Measurements from ENCODE around the gene CHRNB2. TPM values are rescaled to one million over a fixed set of nuclear protein-coding genes. Genes with fewer than 3 reads are reported as not detected.
"Not testable (repeated sequence)": the region's sequence is repeated elsewhere in the genome, so short reads cannot be mapped to it uniquely, and the experiment has no call there.

Gene CHRNB2
- total RNA-seq = not detected

DNA sequence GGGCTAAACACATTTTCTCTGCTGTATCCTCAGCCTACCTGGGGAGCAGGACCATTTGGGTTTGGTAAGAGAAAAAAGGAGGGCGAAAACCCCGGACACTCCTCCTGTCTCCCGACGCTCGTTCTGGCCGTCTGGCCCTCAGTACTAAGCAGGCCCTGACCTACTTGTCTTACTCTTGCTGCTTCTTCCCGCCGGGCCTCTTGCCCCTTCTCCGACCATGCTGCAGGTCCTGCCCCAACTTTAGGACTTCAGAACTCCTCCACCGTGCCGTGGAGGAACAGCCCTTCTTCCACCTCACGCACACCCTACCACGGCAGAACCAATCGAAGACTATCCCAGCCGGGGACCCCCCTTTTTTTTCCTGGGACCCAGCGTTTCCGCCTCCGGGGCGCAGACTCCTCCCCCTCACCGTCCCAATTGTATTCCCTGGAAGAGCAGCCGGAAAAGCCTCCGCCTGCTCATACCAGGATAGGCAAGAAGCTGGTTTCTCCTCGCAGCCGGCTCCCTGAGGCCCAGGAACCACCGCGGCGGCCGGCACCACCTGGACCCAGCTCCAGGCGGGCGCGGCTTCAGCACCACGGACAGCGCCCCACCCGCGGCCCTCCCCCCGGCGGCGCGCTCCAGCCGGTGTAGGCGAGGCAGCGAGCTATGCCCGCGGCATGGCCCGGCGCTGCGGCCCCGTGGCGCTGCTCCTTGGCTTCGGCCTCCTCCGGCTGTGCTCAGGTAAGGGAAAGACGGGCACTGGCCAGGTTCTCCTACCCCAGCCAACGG, at the start of gene CHRNB2:
Gene CHRNB2, plus strand, starts transcription at position 393 of the 771 bp plus-strand sequence. Its CDS starts 267 bp downstream, at position 660.
- CTCF ChIA-PET = interaction anchor here (1.0 to 2.4 kb wide), 5 partner anchors 8 to 311 kb away, joined by 3 to 27 read pairs (median 3); no protein-coding TSS in a partner anchor
- Mint-ChIP-seq H3K9me3 (no peaks in the 10 kb centered on the region), H3K36me3 (no peaks in the 10 kb centered on the region), H3K4me1 (ENCODE audit: low read depth) (peaks cover 9% of the 10 kb centered on the region), H3K27me3 (peaks cover 20% of the 10 kb centered on the region), H3K4me3 (peak within 1 kb of the TSS; percentile 36), H3K27ac (no peak within 1 kb of the TSS)
- DNase-seq = peak; percentile 77
- POLR2A ChIA-PET = interaction anchor here (0.6 kb wide), 1 partner anchor 76 kb away, joined by 3 read pairs; no protein-coding TSS in a partner anchor
- intact Hi-C loops (cut with micrococcal nuclease) = no loop called here

GRCh38 chr1:154519591-154519991, 48.0 kb upstream of the CHRNB2 start:
- POLR2A ChIA-PET = no interaction called here
- Mint-ChIP-seq H3K4me3 (no peak overlapping the region), H3K9me3 (no peaks in the 10 kb centered on the region), H3K4me1 (ENCODE audit: low read depth) (peaks cover 5% of the 10 kb centered on the region), H3K36me3 (no peaks in the 10 kb centered on the region), H3K27me3 (peaks cover 9% of the 10 kb centered on the region), H3K27ac (no peak overlapping the region)
- DNase-seq = no peak
- intact Hi-C loops (cut with micrococcal nuclease) = no loop called here
- CTCF ChIA-PET = interaction anchor here (1.8 kb wide), 1 partner anchor 38 kb away, joined by 4 read pairs; no protein-coding TSS in a partner anchor

GRCh38 chr1:154520333-154520732, 47.2 kb upstream of the CHRNB2 start:
- peaks cover 12% of the 10 kb centered on the region for H3K27me3 Mint-ChIP-seq
- intact Hi-C loops (cut with micrococcal nuclease) = no loop called here
- no peaks in the 10 kb centered on the region for H3K9me3 Mint-ChIP-seq
- H3K36me3 Mint-ChIP-seq = no peaks in the 10 kb centered on the region
- H3K4me3 Mint-ChIP-seq = no peak overlapping the region
- DNase-seq = no peak
- ChIA-PET POLR2A (no interaction called here), CTCF (interaction anchor here (1.8 kb wide), 1 partner anchor 39 kb away, joined by 4 read pairs; no protein-coding TSS in a partner anchor)
- peaks cover 5% of the 10 kb centered on the region for H3K4me1 Mint-ChIP-seq (ENCODE audit: low read depth)
- no peak overlapping the region for H3K27ac Mint-ChIP-seq

DNA sequence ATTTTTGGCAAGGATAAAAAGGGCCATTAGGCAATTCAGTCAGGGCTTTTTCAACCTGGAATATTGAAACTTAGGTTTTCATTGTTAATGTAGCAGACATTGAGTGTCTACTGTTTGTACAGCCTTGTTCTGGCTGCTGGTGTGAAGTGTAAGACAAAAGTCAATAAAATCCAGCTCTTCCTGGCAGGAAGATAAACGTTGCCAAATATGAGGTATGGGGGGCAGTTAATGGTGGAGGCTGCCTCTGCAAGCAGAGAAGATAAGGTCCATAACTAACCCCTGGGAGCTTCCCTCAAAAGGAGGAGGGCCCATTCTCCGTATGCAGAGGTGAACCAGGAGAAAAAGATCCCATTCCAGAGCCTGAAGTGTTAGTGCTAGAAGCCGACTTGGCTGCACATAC, 45.9 kb upstream of the CHRNB2 start:
- POLR2A ChIA-PET = no interaction called here
- no peaks in the 10 kb centered on the region for H3K36me3 Mint-ChIP-seq
- H3K4me1 Mint-ChIP-seq (ENCODE audit: low read depth) = peaks cover 5% of the 10 kb centered on the region
- peaks cover 8% of the 10 kb centered on the region for H3K27me3 Mint-ChIP-seq
- no peak for DNase-seq
- H3K27ac Mint-ChIP-seq = no peak overlapping the region
- H3K4me3 Mint-ChIP-seq = no peak overlapping the region
- CTCF ChIA-PET = interaction anchor here (1.7 kb wide), 1 partner anchor 176 kb away, joined by 4 read pairs; no protein-coding TSS in a partner anchor
- no peaks in the 10 kb centered on the region for H3K9me3 Mint-ChIP-seq
- intact Hi-C loops (cut with micrococcal nuclease) = no loop called here

DNA sequence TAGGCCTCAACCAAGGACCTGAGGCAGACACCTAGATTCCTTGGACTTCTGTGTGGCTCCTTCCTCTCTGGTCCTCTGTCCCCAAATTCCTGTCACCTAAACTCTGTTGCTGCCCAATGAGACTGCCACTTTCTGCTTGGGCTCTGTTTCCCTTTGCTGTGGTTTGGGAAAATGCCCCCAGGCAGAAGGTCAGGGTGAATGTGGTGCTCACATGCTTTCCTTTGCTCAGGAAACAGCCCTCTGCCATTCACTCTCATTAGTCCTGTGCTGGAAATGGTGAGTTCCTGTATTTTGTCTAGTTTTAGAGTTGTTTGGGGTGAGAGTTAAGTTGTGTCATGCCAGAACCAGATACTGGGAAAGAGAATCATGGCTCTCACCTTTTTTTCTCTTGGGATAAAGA, 42.7 kb upstream of the CHRNB2 start:
- intact Hi-C loops (cut with micrococcal nuclease) = no loop called here
- Mint-ChIP-seq H3K9me3 (no peaks in the 10 kb centered on the region), H3K4me1 (ENCODE audit: low read depth) (peaks cover 2% of the 10 kb centered on the region), H3K27me3 (peaks cover 4% of the 10 kb centered on the region), H3K36me3 (no peaks in the 10 kb centered on the region), H3K4me3 (no peak overlapping the region), H3K27ac (no peak overlapping the region)
- ChIA-PET POLR2A (no interaction called here), CTCF (interaction anchor here (0.9 to 1.0 kb wide), 2 partner anchors 44 to 45 kb away, joined by 3 read pairs; no protein-coding TSS in a partner anchor)
- DNase-seq = no peak

- no peaks in the 10 kb centered on the region for H3K9me3 Mint-ChIP-seq
- intact Hi-C loops (cut with micrococcal nuclease) = no loop called here
These were observed 40.4 kb upstream of the CHRNB2 start for GRCh38 chr1:154527192-154527591.

GRCh38 chr1:154529308-154529707, 38.3 kb upstream of the CHRNB2 start:
- CTCF ChIA-PET = interaction anchor here (1.6 kb wide), 1 partner anchor 17 kb away, joined by 3 read pairs; no protein-coding TSS in a partner anchor
- Mint-ChIP-seq H3K4me1 (ENCODE audit: low read depth) (no peaks in the 10 kb centered on the region), H3K4me3 (no peak overlapping the region), H3K9me3 (no peaks in the 10 kb centered on the region), H3K27ac (no peak overlapping the region), H3K36me3 (no peaks in the 10 kb centered on the region), H3K27me3 (peaks cover 5% of the 10 kb centered on the region)
- intact Hi-C loops (cut with micrococcal nuclease) = no loop called here
- DNase-seq = no peak
- POLR2A ChIA-PET = no interaction called here

More at GRCh38 chr1:154527192-154527591, 40.4 kb upstream of the CHRNB2 start:
- no peak overlapping the region for H3K27ac Mint-ChIP-seq
- ChIA-PET CTCF (no interaction called here), POLR2A (no interaction called here)
- H3K4me3 Mint-ChIP-seq = no peak overlapping the region
- peaks cover 4% of the 10 kb centered on the region for H3K27me3 Mint-ChIP-seq
- H3K4me1 Mint-ChIP-seq (ENCODE audit: low read depth) = no peaks in the 10 kb centered on the region
- no peak for DNase-seq
- no peaks in the 10 kb centered on the region for H3K36me3 Mint-ChIP-seq

GRCh38 chr1:154531950-154532349, 35.6 kb upstream of the CHRNB2 start:
- CTCF ChIA-PET = interaction anchor here (1.2 kb wide), 1 partner anchor 52 kb away, joined by 4 read pairs; no protein-coding TSS in a partner anchor
- POLR2A ChIA-PET; H3K27me3 Mint-ChIP-seq; DNase-seq; H3K27ac Mint-ChIP-seq; H3K36me3 Mint-ChIP-seq; H3K4me1 Mint-ChIP-seq (ENCODE audit: low read depth); intact Hi-C loops (cut with micrococcal nuclease); H3K4me3 Mint-ChIP-seq; H3K9me3 Mint-ChIP-seq: not testable (repeated sequence)

DNA sequence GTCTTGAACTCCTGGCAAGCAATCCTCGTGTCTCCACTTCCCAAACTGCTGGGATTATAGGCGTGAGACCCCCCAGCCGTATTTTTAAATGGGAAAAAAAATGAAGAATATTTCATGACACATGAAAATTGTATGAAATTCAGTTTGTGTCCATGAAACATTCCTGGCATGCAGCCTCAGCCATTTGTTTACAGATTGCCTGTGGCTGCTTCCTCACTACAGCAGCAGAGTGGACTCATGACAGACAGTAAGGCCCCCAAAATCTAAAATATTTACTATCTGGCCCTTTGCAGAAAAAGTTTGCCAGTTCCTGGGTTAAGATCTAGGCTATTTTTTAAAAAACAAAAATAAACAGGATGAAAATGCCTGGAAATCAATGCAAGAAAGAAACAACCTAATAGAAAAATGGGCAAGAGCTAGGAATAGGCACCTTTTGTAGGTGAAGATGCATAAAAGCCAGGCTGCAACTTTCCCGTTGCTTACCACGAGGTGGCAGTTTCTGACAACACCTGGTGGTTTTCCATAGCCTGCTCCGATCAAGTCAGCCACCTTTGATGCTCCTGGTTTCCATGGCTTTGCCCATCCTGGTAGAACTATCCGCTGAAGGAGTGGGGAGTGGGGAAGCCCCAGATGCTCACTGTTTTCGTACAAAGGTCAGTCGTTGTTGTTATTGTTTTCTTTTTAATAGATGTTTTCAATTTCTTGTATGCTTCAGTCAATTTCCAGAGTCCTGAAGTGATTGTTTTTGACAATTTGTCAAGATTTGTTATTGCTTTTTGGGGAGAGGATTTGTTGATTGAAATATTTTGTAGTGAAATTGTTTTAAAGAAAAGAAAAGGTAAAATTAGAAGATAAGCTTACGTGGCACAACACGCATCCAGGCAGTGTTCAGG, 33.4 kb upstream of the CHRNB2 start:
- ChIA-PET CTCF (interaction anchor here (0.8 to 1.5 kb wide), 5 partner anchors 13 to 345 kb away, joined by 3 to 7 read pairs (median 4); no protein-coding TSS in a partner anchor), POLR2A (no interaction called here)
- intact Hi-C loops (cut with micrococcal nuclease) = no loop called here
- no peaks in the 10 kb centered on the region for H3K9me3 Mint-ChIP-seq
- no peaks in the 10 kb centered on the region for H3K36me3 Mint-ChIP-seq
- no peak overlapping the region for H3K4me3 Mint-ChIP-seq
- H3K27ac Mint-ChIP-seq = no peak overlapping the region
- peak; percentile 18 for DNase-seq
- no peaks in the 10 kb centered on the region for H3K4me1 Mint-ChIP-seq (ENCODE audit: low read depth)
- peaks cover 1% of the 10 kb centered on the region for H3K27me3 Mint-ChIP-seq

DNA sequence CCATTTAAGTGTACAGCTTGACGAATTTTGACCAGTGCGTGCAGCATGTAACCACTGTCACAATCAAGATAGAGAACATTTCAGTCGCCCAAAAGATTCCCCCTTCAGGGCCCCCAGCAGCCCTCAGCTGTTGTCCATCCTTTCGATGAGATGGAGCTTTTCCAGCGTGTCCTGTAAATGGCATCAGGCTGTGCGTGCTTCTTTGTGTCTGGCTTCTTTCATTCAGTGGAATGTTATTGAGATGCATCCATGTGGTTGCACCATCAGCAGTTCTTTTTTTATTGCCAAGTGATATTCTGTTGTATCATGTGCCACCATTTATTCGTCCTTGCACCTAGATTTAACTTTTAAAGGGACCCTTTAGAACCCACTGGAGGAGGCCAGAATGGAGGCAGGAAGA, 31.0 kb upstream of the CHRNB2 start:
- DNase-seq = no peak
- no peaks in the 10 kb centered on the region for H3K9me3 Mint-ChIP-seq
- no peaks in the 10 kb centered on the region for H3K4me1 Mint-ChIP-seq (ENCODE audit: low read depth)
- peaks cover 1% of the 10 kb centered on the region for H3K27me3 Mint-ChIP-seq
- H3K27ac Mint-ChIP-seq = no peak overlapping the region
- H3K36me3 Mint-ChIP-seq = no peaks in the 10 kb centered on the region
- CTCF ChIA-PET = interaction anchor here (0.6 to 1.5 kb wide), 2 partner anchors 57 kb away, joined by 3 to 4 read pairs; no protein-coding TSS in a partner anchor
- H3K4me3 Mint-ChIP-seq = no peak overlapping the region
- POLR2A ChIA-PET = no interaction called here
- intact Hi-C loops (cut with micrococcal nuclease) = no loop called here

DNA sequence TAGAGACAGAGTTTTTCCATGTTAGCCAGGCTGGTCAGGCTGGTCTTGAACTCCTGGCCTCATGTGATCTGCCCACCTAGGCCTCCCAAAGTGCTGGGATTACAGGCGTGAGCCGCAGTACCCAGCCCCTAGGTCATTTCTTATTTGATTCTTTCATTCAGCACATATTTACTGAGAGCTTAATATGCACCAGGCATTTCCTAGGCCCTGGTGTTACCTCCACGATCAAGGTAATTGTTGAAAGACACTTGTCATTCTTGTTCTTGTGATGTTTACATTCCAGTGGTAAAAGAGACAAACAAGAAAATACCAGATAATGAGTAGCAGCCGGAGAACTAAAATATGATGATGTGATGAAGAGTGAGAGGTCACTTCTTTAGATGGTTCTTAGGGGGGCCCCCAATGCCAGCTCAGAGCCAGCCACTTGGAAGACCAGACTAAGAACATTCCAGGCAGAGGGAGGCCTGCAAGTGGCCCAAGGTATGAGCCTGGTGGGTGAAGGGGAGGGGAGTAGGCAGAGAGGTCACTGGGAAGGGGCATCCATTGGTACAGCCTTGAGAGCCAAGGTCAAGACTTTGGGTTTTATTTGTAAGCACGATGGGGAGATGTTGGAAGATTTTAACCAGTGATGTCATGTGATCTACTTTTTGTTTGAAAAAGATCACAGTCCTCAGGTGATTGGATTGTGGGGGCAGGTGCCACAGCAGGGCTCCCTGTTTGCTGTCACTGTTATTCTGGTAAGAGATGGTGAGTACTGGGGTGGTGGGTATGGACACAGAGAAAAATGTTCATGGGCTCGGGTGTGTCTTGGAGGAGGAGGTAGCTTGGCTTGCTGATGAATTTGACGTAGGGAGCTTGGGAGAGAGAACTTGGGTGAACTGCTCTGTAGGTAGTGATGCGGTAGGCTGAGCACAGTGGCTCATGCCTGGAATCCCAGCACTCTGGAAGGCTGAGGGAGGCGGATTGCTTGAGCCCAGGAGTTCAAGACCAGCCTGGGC, 27.8 kb upstream of the CHRNB2 start:
- H3K4me3 Mint-ChIP-seq = no peak overlapping the region
- ChIA-PET CTCF (interaction anchor here (0.6 to 1.6 kb wide), 3 partner anchors 14 to 60 kb away, joined by 3 to 4 read pairs (median 3); no protein-coding TSS in a partner anchor), POLR2A (no interaction called here)
- no peak overlapping the region for H3K27ac Mint-ChIP-seq
- H3K36me3 Mint-ChIP-seq = no peaks in the 10 kb centered on the region
- no peaks in the 10 kb centered on the region for H3K27me3 Mint-ChIP-seq
- no peak for DNase-seq
- intact Hi-C loops (cut with micrococcal nuclease) = no loop called here
- no peaks in the 10 kb centered on the region for H3K4me1 Mint-ChIP-seq (ENCODE audit: low read depth)
- H3K9me3 Mint-ChIP-seq = no peaks in the 10 kb centered on the region

All from activated CD4-positive, alpha-beta memory T cell treated with anti-CD3 and anti-CD28 coated beads for 36 hours (primary cell).